ENCODE data around the gene XAF1.

GRCh38 chr17:6712854-6713129 is 43.1 kb upstream of the XAF1 start:
- TF ChIP-seq CTCF (IDR thresholded peaks at IDR 0.05) = no peak
- TF ChIP-seq EP300 (IDR thresholded peaks at IDR 0.05) = no peak
- no peak for TF ChIP-seq POLR2A (IDR thresholded peaks at IDR 0.05)

Measured in gastroesophageal sphincter (tissue), 3 donors.